CD4-positive, alpha-beta T cell treated with Interleukin-12 subunit alpha and Interleukin-12 subunit beta, for 1 hour (primary cell): ENCODE results near the gene SP140L.
"Not testable (repeated sequence)": the region's sequence is repeated elsewhere in the genome, so short reads cannot be mapped to it uniquely, and the experiment has no call there.

ENCODE experiments used
- DNase-seq: peaks from one replicate; pipeline ENCODE4 v3.0.0-alpha.2; 2020

SP140L gene

DNA sequence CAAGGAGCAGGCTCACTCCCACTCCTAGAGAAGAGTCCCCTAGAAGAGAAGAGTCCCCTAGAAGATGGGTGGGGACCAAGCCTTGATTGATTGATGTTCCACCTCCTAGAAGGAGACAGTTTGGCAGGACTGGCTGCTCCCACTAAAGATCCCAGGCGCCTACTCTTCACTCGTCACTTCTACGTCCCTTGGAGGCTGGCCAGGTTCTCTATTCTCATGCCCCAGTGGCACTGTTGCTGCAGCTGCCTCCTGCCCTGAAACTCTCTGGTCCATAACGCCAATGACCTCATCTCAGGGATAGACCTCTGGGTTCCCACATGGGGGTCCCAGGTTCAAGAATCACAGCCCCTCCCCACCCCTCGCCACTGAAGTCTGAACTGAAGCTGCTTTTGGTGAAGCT, 2.5 kb upstream of the SP140L start:
- no peak for DNase-seq

GRCh38 chr2:230325316-230326243, 1.4 kb upstream of the SP140L start:
- DNase-seq = no peak

GRCh38 chr2:230327418-230328154, 593 bp downstream of the SP140L start:
- DNase-seq = no peak

GRCh38 chr2:230328155-230328458, 1.1 kb downstream of the SP140L start:
- no peak for DNase-seq

GRCh38 chr2:230329946-230330605, 3.1 kb downstream of the SP140L start:
- DNase-seq = no peak

- no peak for DNase-seq
Observed at GRCh38 chr2:230330725-230331124, 3.7 kb downstream of the SP140L start.

DNA sequence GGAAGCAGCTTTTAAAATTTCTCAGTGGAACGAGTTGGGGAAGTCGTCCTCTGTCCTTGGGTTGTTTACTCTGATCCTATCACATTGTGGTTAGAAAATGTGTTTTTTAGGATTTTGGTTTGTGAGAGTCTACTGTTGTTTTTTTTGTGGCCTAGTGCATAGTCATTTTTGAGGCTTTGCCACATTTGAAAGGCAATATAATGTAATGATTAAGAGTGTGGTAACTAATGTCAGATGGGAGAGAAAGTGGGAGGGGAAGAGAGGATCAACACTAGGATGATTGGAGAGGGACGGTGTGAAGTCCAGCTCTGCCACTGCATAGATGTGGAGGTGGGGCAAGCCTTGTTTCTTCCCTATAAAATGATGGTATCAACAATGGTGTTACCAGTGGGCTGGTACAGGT, 8.5 kb downstream of the SP140L start:
- DNase-seq = no peak

GRCh38 chr2:230335864-230336506, 9.0 kb downstream of the SP140L start:
- DNase-seq = no peak

DNA sequence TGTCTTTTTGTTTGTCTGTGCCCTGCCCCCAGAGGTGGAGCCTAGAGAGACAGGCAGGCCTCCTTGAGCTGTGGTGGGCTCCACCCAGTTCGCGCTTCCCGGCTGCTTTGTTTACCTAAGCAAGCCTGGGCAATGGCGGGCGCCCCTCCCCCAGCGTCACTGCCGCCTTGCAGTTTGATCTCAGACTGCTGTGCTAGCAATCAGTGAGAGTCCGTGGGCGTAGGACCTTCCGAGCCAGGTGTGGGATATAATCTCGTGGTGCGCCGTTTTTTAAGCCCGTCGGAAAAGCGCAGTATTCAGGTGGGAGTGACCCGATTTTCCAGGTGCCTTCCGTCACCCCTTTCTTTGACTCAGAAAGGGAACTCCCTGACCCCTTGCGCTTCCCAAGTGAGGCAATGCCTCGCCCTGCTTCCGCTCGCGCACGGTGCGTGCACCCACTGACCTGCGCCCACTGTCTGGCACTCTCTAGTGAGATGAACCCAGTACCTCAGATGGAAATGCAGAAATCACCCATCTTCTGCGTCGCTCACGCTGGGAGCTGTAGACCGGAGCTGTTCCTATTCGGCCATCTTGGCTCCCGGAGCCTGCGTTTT, 15.0 kb downstream of the SP140L start:
- not testable (repeated sequence) for DNase-seq

GRCh38 chr2:230343041-230343624, 16.1 kb downstream of the SP140L start:
- DNase-seq = not testable (repeated sequence)

- no peak for DNase-seq
Observed at GRCh38 chr2:230343747-230344146, 16.8 kb downstream of the SP140L start.

- no peak for DNase-seq
Observed at GRCh38 chr2:230346465-230346864, 19.5 kb downstream of the SP140L start.

DNA sequence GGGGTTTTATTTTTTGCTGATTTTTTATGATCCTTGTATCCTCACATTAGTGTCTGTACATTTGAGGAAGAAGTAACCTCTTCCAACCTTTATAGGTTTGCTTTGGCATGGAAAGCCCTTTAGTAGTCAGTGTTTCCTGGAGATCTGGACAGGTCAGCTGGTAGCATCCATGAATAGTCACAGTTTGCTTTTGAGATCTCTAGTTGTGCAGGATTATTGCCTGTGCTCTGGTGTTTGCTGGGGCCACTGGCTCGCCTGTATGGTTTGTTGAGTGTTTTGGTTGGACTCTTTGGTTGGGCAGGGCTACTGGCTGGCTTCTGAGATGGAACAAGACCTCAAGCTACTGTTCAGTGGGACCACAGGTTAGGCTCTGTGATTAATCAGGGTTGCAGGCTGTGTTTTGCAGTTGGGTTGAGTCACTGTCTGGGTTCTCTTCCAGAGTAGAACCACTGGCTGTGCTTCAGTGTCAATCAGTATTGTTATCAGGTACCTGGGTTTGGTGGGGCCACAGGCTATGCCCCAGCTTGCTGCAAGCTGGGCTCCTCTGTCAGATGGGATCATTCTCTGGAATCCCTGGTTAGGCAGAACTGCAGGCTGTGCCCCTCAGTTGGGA, 20.0 kb downstream of the SP140L start:
- DNase-seq = no peak

GRCh38 chr2:230347659-230348305, 20.8 kb downstream of the SP140L start:
- DNase-seq = peak; percentile 33

- no peak for DNase-seq
Observed at GRCh38 chr2:230348787-230349186, 21.8 kb downstream of the SP140L start.

DNA sequence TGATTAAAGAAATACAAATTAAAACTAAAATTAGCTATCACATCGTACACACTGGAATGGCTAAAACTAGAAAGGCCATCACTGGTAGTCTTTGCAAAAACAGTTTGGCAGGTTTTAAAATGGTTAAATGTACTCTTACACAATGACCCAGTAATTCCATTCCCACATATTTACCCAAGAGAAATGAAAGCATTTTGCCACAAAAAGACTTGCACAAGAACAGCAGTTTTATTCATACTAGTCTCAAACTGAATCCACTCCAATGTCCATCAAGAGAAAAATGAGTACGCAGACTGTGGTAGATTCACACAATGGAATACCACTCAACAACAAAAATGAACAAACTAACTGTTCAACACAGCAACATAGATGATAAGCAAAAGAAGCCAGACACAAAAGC, 29.1 kb downstream of the SP140L start:
- DNase-seq = no peak

GRCh38 chr2:230358305-230358704, 31.3 kb downstream of the SP140L start:
- no peak for DNase-seq

DNA sequence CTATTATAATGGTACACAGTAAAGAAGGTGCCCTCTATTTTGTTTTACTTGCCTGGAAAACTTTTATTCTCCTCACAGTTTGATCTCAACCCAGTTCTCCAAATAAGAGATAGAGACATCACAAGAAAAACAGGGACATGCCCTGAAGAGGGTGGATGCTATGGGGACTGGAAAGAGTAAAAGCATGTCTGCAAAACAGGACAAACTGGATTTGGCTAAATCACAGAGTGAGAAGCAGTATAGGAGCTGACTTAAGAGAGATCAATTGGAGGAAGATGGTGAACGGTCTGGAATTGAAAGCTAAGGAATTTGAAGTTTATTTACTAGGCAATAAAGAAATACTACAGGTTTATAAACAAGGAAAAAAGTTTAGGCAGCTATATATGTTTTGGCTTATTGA, 33.0 kb downstream of the SP140L start:
- no peak for DNase-seq

- DNase-seq = no peak
Observed at GRCh38 chr2:230362030-230362691, 35.2 kb downstream of the SP140L start.

- DNase-seq = no peak
Observed at GRCh38 chr2:230382108-230382507, 55.1 kb downstream of the SP140L start.

- no peak for DNase-seq
Observed at GRCh38 chr2:230383453-230383852, 56.5 kb downstream of the SP140L start.
